ENCODE results near the gene CCDC18. TPM values are rescaled to one million over a fixed set of nuclear protein-coding genes. Genes with fewer than 3 reads are reported as not detected.
"Not testable (repeated sequence)": the region's sequence is repeated elsewhere in the genome, so short reads cannot be mapped to it uniquely, and the experiment has no call there.

CCDC18 gene
- total and polyA plus RNA-seq, 12 donors: 1.4 to 15.4 (median 4.7) TPM

- Histone ChIP-seq H3K4me3 (no peak overlapping the region), H3K27ac (no peak overlapping the region), H3K4me1 (replicated peaks in 1 of 2) (no peaks in the 10 kb centered on the region), H3K9me3 (replicated peaks in 1 of 3) (no peaks in the 10 kb centered on the region), H3K36me3 (replicated peaks in 1 of 2) (no peaks in the 10 kb centered on the region), H3K27me3 (no peaks in the 10 kb centered on the region)
- intact Hi-C loops (cut with DNase I): no loop called here
- 96 to 100% (median 99%) methylated on average over 3 of the region's 3 CpGs for WGBS, 4 donors
- TF ChIP-seq CTCF (IDR thresholded peaks at IDR 0.05): no peak
- TF ChIP-seq POLR2A (IDR thresholded peaks at IDR 0.05): no peak
- DNase-seq: no peak
Observed at GRCh38 chr1:93262645-93263044, 82.1 kb downstream of the CCDC18 start.

GRCh38 chr1:93268888-93269287 is 88.4 kb downstream of the CCDC18 start:
- WGBS, 4 donors: 87 to 100% (median 96%) methylated on average over 3 of the region's 3 CpGs
- intact Hi-C loops (cut with DNase I): not testable (repeated sequence)

GRCh38 chr1:93275262-93275633 is 94.7 kb downstream of the CCDC18 start:
- H3K36me3 ChIP-seq (replicated peaks in 1 of 2); H3K27me3 ChIP-seq; H3K4me1 ChIP-seq (replicated peaks in 1 of 2); H3K4me3 ChIP-seq; H3K9me3 ChIP-seq (replicated peaks in 1 of 3); intact Hi-C loops (cut with DNase I); DNase-seq; H3K27ac ChIP-seq: not testable (repeated sequence)
- 75 to 100% (median 99%) methylated on average over 3 of the region's 3 CpGs for WGBS, 4 donors

More at GRCh38 chr1:93268888-93269287, 88.4 kb downstream of the CCDC18 start:
- not testable (repeated sequence) for H3K4me3 ChIP-seq; H3K27ac ChIP-seq; H3K4me1 ChIP-seq (replicated peaks in 1 of 2); DNase-seq; H3K36me3 ChIP-seq (replicated peaks in 1 of 2); H3K27me3 ChIP-seq; H3K9me3 ChIP-seq (replicated peaks in 1 of 3)

- intact Hi-C loops (cut with DNase I): no loop called here
- no peaks in the 10 kb centered on the region for H3K36me3 ChIP-seq (replicated peaks in 1 of 2)
- no peak for TF ChIP-seq CTCF (IDR thresholded peaks at IDR 0.05)
- TF ChIP-seq POLR2A (IDR thresholded peaks at IDR 0.05): no peak
- H3K27me3 ChIP-seq: no peaks in the 10 kb centered on the region
- H3K4me1 ChIP-seq (replicated peaks in 1 of 2): no peaks in the 10 kb centered on the region
- H3K9me3 ChIP-seq (replicated peaks in 1 of 3): peaks cover 0 to 3% (median 0%) of the 10 kb centered on the region in 3 donors
- H3K27ac ChIP-seq: no peak overlapping the region
- no peak for DNase-seq
- 88 to 95% (median 90%) methylated on average over 5 of the region's 5 CpGs for WGBS, 4 donors
- no peak overlapping the region for H3K4me3 ChIP-seq
Observed at GRCh38 chr1:93275634-93276295, 95.2 kb downstream of the CCDC18 start.

GRCh38 chr1:93277530-93277929 is 97.0 kb downstream of the CCDC18 start:
- H3K9me3 ChIP-seq (replicated peaks in 1 of 3); intact Hi-C loops (cut with DNase I); H3K27ac ChIP-seq; H3K36me3 ChIP-seq (replicated peaks in 1 of 2); H3K4me3 ChIP-seq; H3K4me1 ChIP-seq (replicated peaks in 1 of 2); H3K27me3 ChIP-seq; DNase-seq: not testable (repeated sequence)
- WGBS, 4 donors: 56 to 75% (median 69%) methylated on average over 3 of the region's 3 CpGs

GRCh38 chr1:93283496-93283895 is 103.0 kb downstream of the CCDC18 start:
- no peak for DNase-seq

More at GRCh38 chr1:93283496-93283895, 103.0 kb downstream of the CCDC18 start:
- H3K4me3 ChIP-seq: no peak overlapping the region
- no peak for TF ChIP-seq CTCF (IDR thresholded peaks at IDR 0.05)
- no peak for TF ChIP-seq POLR2A (IDR thresholded peaks at IDR 0.05)
- intact Hi-C loops (cut with DNase I): no loop called here
- H3K9me3 ChIP-seq (replicated peaks in 1 of 3): no peaks in the 10 kb centered on the region
- 95 to 98% (median 96%) methylated on average over 1 of the region's 1 CpG for WGBS, 4 donors
- H3K27ac ChIP-seq: no peak overlapping the region
- no peaks in the 10 kb centered on the region for H3K4me1 ChIP-seq (replicated peaks in 1 of 2)
- no peaks in the 10 kb centered on the region for H3K27me3 ChIP-seq
- no peaks in the 10 kb centered on the region for H3K36me3 ChIP-seq (replicated peaks in 1 of 2)

Data from adrenal gland (tissue), 12 donors.